Fibroblast of the conjunctiva (primary cell): Measurements from ENCODE around the gene TRIL.

ENCODE experiments used
- DNase-seq: peaks from one replicate; pipeline ENCODE4 v3.0.0-alpha.2; 2010; ENCODE audit warnings: low read depth

TRIL gene

DNA sequence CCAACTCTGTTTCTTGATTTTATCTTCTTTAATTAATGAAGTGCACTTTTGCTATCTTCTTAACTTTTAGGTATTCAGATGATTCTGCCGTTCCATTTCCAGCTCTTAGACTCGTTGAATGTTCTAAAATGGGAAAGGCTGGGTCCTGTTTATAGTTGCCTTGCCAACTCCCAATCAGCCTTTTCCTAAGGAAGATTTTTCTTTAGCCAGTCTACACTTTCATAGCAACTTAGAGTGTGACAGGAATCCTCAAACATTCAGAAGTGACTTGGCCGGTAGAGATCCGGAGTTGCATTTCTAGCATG lies 23.0 kb upstream of the TRIL start:
- DNase-seq = no peak

DNA sequence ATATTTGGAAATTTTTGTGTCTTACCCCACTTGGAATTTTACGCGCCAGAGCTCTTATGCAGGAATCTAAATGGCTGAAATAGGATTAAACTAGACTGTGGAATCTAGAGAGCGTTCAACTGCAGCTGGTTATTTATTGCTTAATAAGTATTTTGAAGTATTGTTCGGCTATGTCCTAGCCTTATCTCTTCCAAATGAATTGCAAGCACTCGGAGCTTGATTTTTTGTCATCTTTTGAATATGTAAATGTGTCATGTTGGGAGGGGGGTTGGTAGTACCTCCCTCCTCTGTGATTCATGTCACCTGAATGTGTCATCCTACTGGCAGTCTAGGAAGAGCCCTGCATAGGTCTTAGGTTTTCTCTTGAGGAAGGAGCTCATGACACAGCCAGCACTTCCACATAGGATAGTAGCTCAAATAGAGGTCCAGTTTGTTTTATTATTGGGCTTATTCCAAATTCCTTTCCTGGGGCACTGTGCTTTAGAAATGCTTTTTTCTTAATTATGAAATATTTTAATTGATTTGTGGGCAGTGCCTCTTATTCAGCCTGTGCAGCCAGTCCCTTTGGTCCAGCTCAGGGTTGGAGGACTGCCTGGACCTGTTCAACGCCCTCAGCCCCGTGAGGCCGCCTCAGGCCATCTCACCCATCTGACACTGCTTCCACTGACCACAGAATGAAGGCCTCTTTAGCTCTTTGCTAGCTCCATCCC lies 22.5 kb upstream of the TRIL start:
- DNase-seq = no peak

DNA sequence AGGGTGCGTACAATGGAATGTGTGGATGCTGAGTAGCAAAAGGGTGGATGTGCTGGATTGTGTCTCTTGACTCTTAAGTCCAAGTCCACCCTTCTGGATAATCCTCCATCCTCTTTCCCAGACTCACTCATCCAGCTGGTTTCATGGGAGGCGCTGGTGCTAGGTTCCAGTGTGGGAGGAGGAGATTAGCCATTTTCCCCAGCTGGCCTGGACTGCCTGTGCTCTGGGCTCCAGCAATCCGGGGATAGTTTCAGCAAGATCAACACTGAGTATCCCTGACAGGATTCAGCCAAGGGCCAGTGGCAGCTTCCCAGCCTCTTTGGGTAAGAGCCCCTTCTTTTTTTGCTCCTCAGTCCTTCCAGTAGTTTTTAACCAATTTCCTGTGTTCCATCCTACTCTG lies 21.6 kb upstream of the TRIL start:
- DNase-seq = no peak

DNA sequence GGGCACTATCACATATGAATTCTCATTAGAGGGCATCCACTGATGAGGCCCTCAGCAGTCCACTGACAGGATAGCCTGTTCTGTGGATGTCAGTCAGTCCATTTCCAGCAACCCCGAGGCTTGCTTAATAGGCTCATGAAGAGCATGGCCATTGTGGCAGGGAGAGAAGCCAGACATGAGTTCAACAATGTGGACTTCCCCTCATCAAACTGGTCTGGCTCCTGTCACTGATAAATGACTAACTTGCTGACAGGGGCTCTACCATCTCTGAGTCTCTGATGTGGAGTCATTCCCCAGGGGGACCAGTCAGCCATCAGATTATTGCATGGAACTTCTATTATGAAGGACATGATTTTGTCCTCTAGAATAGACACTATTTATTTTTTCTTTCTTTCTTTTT lies 19.8 kb upstream of the TRIL start:
- DNase-seq = no peak

DNA sequence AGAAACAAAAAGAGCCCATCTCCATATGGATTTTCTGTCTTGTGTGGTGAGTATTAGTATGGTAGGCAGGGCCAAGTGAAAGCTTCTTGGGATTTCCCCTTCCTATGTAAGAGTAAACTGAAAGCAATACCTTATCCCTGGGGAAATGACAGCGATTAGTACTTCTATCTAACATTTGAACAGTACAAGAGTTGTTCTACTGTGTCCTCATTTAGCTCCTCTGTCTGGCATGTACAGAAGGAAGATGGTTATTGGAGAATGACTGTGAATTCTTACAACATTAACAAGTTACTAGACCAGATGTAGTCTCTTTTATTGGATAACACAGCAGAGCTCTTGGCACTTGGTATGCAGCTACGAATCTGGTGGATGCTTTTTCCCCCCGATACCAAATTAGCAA lies 17.9 kb upstream of the TRIL start:
- peak; percentile 34 for DNase-seq

DNA sequence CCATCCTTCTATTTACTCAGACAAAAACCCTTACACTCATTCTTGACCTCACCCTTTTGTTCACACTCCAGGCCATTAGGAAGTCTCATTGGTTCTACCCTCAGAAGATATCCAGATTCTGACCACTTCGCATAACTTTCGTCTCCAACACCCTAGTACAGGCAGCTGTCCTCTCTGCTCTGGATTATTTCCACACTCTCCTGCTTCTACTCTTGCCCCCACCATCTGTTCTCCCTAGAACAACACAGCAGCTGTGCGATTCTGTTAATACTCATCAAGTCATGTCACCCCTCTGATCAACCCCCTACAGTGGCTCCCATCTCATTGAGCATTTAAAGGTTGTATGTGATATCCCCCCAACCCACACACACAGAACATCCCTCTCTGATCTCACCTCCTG lies 15.5 kb upstream of the TRIL start:
- DNase-seq = no peak

DNA sequence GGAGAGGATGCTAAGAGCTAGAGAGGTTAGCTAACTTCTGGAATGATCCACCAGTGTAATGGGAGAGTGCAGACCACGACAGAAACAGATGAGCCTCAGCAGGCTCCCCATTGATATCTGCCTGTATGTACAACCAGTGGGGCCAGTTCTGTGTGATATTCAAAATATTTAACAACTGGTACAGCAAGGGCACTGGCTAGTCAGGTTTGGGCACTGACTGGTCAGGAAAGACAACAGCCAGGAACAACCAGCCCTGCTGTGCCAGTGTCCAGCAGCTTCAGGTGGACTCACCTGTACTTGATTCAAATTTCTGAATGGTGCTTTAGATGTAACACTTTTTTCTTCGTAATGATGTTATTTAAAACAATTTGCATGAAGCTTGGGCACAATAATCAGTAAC lies 5.9 kb upstream of the TRIL start:
- DNase-seq = no peak

DNA sequence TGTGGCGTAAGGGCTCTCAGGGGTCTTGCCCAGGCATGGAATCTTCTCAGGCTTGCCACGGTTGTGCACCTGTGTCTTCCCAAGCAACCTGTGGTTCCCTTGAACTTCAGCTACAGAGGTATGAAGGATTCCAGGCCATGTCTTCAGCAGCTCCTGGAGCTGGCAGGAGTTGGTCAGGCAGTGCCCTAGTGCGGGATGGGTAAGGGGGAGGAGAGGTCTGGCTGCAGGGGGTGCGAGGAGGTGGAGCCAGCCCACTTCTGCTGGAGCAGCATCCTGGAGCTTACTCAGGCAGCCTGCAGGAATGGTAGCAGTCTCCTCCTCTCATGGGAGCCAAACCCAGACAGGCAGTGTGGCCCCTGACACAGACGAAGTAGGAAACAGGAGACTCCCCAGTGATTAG lies 3.8 kb upstream of the TRIL start:
- no peak for DNase-seq

DNA sequence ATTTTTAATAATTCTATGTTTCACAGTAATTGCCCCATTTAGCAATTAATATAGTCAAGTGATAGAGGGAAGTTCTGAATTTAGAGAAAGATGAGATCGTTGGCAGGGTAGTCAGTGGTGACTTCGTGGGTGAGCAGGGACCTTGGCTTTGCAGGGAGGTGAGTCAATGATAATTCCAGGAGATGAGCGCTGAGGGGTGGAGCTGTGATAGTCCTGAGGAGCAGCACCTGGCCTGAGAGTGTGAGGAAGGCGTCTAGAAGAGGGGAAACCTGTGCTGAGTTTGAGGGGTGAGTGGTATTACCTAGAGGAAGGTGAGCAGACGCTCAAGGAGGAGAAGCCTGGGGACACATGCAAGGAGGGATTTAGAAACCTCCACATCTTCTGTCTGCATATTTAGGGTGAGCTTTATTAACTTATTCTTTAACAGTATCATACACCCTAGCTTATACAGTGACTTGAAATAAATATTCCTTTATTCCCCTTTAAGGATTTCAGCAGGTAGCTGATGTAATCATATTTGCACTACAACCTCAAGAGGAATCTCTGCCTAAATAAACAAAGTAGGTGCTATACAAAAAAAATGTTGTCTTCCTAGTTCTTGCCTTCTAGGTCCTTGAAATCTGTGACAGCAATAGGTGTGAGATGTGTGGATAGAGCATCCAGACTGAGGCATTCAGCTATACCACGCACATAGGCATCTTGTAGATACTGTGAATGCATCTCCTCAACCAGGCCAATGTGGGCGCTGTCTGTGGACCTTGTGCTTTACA lies 2.1 kb upstream of the TRIL start:
- DNase-seq = no peak

DNA sequence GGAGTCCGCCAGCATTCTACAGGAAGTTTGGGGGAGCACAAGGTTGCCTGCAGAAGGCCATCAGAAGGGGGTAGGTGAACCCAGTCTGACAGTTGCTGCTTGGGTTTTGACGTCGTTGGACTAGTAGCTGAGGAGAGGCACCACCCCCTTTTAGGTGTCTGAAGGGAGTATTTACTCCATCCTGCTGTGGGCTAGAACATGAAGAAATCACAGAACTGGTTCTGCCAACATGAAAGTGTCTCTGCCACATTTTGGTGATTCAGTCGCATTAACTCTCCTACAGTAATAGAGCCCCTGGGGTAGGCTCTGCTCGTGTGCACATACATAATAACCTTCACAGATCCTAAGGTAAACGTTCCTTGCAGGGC lies 834 bp upstream of the TRIL start:
- no peak for DNase-seq

DNA sequence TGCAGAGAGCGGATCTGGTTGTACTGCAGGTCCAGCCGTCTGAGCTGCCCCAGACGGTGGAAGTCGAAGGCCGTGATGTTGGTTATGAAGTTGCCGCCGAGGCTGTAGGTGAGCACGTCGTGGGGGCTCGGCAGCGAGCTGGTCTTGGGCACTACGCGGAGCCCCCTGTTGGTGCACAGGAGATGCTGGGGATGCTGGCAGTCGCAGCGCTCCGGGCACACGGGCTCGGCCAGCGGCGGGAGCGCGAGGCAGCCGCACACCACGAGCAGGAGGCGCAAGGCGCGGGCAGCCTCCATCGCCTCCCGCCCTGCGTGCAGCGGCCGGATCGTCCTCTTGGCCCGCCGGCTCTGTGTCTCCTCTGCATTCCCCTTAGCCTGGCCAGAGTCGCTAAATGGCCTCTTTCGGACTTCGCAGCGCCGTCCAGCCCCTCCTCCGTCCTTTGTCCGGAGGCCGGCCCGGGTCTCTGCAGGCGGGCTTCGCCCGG lies 337 bp downstream of the TRIL start:
- DNase-seq = no peak

DNA sequence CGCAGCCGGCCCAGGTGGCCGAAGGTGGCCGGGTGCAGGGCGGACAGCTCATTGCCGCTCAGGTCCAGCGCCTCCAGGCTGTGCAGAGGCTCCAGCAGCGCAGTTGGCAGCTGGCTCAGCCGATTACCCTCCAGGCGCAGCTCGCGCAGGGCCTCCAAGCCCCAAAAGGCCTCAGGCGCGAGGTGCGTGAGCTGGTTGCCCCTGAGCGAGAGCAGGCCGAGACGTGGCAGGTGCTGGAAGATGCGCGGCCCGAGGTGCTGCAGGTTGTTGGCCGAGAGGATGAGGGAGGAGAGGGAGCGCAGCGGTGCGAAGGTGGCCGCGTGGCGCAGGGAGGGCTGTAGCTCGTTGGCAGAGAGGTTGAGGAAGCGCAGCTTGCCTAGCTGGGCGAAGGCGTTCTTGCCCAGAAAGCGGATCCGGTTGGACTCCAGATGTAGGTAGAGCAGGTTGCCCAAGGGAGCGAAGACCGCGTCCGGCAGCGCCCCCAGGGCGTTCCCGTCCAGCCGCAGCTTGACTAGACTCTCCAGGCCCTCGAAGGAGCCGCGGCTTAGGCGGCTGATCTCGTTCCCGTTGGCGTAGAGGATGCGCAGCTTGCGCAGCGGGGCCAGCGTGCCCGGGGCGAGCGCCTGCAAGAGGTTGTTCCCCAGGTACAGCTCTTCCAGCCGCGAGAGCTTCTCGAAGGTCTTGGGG lies 923 bp downstream of the TRIL start:
- no peak for DNase-seq

DNA sequence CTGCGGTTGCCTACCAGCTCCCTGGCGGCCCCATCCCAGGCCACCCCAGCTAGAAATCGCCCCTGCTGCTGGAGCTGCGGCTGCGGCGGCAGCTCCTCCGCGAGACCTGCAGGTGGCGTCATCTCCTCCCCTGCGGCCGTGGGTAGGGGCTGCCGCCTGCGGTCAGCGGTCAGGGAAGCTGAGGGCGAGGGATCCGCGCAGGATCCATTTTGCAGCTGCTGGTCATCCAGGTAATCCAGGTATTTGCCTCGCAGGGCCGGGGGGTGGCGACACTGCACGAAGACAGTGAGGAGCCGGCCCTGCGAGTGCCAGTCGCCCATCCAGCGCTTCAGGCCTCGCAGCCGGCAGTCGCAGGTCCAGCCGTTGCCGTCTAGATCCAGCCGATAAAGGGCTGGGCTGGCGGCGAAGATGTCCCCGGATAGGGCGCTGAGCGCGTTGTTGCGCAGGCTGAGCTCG lies 1.5 kb downstream of the TRIL start:
- DNase-seq = peak; percentile 34

DNA sequence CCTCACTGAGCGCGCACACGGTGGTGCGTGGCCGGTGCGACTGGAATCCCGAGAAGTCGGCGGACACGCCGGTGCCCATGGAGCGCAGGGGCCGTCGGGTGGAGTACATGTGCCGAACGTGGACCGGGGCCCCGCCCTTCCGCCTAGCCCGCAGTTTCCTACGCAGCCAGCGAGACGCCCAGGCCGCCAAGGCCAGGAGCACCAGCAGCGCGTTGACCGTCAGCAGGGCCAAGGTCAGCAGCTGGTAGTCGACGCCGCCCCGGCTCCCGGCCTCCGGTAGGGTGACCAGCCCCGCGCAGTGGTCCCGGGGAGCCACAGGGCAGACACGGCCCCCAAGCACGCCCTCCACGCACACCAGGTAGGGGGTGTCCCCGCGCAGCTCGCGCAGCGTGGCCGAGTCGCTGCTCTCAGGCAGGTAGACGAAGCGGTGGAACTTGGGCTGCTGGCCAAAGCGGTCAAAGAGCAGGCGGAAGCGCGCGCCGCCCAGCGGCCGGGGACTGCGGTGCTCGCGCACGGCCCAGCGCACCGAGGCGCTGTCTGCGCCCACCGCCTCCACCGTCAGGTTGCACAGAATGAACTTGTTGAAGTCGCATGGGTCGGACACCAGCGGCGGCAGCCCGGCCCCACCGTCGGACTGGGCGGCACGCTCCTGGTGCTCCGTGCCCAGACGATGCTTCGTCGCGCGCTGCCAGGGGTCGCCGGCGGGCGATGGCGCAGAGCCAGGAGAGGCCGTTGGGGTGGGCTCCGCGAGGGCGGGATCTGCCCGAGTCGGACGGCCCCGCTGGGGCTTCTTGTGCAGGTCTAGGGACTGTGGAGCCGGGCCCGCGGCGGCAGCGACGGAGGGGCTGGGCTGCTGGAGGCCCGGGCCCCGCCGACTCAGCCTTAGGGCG lies 2.2 kb downstream of the TRIL start:
- peak; percentile 24 for DNase-seq

DNA sequence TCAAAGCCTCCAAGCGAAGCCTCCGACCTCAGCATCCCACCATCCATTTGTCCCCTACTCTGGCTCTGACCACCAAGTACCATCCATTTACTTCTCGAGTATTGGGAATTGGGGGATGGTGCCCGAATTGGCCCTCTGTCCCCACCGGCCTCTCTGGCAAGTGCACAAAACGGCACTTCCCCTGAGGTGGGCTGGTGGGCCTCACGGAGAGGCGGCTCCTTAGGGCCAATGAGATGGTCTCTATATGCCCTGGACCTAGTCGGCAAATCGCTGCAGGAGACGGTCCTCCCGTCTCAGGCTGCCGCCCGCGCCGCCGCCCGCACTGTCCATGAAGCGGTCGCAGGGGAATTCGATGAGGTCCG lies 2.8 kb downstream of the TRIL start:
- DNase-seq = no peak

DNA sequence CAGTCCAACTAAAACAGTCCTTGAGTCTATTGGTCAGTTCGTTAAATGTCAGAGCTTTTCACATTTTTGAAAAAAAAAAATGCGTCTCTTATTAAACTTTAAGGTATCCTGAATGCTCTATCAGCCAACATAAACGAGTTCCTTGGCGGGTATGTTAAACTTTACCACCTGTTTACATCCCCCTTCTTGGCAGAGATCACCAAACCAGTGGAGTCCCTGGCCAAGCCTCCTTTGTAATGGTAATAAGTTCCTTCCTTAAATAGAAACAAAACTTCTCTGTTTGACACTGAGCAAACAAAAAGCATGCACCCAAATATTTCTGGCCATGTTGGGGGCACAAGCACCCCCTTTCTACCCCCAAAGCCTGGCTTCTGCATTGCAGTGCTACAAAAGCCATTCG lies 3.2 kb downstream of the TRIL start:
- DNase-seq = no peak

DNA sequence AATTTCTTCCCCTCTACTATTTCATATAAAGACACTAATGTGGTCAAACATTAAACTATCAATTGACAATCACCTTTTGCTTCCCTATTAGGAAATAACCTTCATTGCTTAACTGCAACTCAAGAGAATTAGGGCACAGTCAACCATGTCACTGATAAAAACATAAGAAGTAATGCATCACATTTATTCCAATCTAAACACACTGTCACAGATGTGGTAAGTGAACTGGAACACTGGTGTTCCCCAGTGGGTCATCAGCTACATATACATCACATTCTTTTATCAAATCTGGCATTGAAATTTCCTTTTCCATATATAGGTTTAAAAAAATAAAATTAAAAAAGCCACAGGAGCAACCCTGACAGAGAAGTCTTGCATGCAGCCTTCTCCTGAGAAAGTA lies 3.7 kb downstream of the TRIL start:
- DNase-seq = no peak

DNA sequence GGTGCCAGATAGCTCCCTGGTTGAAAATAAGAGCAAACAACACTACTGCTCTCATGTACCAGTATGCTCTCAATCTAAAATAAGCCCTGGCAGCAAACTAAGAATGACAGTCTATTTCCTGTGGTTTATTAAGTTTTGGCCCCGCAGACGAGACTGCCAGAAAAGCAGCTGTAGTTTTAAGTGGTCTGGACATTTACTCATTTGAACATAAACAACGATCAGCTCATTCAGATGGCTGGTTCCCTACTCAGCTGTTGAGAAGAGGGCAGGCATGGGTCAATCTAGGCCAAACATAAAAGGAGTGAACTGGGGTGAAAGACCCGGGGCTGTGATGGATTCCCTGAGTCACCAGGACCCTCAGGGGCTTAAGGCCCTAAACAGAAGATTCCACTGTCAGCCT lies 4.5 kb downstream of the TRIL start:
- no peak for DNase-seq

DNA sequence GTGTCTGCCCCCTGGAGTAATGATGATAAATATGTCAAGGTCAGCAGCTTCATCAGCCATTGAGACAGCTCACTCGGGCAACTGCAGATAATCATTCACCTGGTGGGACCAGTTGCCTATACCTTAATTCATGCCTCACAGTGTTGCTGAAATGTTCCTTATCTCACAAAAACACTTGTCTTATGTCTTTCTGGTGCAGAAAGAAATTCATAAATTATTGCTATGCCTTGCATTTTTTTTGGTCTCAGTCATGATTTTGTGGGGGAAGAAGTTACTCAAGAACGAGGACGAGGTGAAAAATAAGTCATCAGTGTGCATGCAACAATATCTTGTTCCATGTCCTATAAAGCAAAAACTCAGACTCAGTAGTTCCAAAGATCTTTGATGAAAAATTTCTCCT lies 16.0 kb downstream of the TRIL start:
- no peak for DNase-seq

DNA sequence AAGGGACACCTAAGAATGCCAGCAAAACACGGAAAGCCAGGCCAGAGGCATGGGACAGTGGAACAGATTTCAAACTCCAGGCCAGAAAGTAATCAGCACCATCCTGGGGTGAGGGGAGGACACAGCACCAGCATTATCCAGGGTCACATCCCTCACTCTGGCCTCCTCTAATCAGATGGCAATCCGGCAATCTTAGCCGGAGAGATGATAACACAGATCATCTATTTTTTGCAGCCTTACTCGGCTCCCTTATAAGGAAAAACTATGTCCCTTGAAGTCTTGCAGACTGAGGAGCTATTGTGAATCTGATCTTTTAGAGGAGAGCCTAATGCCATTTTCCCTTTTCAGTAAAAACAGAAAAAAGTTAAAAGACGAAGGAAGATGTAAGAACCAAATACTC lies 16.5 kb downstream of the TRIL start:
- DNase-seq = no peak

DNA sequence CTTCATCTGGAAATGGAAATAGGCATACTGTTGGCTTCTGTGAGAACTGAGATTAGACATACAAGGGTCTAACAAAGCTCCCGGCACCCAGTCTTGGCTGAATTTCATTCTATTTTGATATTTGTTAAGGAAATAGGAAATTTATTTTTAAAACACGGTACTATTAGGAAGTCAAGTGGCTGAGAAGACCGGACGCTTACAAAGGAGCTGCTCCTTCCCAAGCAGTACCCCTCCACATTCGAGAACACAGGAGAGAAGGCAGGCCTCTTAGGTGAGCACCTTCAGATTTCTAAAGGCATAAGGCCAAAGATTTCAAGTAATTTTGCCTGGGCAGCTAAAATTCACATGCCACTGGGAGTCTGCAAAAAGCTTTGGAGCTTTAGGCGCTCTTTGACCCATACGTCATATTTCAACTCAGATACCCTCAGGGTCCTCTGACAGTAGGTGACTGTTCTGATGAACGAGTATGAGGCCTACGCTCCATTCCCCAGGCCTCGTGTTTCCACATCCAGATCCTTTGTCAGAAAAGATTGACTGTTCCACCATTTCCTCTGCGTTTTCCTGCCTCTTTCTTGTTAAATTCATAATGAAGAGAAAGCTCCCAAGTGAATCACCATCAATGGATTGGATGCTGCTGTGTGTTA lies 17.3 kb downstream of the TRIL start:
- no peak for DNase-seq
